Stimulated activated CD8-positive, alpha-beta memory T cell treated with anti-CD3 and anti-CD28 coated beads, Interleukin-12 subunit alpha, Interleukin-12 subunit beta, amount 100 ng/mL, for 24 hours (primary cell): ENCODE measurements around the gene FAP.

Source experiments
- DNase-seq: peaks from one replicate; pipeline ENCODE4 v3.0.0-alpha.2; 2020; ENCODE audit errors: extremely low read depth

Gene FAP

DNA sequence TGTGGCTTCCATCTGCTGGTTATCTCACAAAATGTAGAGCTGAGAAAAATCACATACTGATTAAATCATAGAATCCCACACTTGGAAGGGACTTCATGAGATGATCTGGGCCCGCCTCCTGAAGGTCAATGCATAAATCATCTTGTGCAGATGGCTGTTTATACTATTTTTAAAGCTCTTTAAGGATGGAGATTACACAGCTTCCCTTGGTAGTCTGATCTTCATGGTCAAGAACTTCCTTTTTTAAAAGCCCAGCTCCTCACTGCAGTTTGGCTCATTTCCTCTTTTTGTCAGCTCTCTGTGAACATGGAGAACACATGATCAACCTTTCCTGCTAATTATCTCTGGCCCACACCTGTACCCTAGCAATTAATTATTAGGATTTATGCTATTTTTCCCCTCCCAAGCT, 117.1 kb downstream of the FAP start:
- no peak for DNase-seq

DNA sequence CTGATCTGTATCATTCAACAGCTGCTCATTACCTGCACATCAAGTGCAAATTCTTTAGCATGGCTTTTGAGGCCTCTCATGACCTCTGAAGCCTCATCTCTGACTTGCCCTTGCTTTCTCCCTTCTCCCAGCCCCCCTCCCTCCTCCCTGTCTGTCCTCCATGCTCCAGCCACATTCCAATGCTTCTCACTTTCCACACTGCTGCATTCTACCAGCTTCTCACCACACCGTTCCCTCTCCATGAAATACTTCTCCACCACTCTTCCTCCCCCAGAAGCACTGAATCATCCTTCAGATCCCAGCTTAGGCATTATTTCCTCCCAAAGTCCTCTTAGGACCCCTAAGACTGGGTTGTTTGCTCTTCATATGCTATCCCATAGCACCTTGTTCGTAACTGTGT, 118.1 kb downstream of the FAP start:
- DNase-seq: no peak

DNA sequence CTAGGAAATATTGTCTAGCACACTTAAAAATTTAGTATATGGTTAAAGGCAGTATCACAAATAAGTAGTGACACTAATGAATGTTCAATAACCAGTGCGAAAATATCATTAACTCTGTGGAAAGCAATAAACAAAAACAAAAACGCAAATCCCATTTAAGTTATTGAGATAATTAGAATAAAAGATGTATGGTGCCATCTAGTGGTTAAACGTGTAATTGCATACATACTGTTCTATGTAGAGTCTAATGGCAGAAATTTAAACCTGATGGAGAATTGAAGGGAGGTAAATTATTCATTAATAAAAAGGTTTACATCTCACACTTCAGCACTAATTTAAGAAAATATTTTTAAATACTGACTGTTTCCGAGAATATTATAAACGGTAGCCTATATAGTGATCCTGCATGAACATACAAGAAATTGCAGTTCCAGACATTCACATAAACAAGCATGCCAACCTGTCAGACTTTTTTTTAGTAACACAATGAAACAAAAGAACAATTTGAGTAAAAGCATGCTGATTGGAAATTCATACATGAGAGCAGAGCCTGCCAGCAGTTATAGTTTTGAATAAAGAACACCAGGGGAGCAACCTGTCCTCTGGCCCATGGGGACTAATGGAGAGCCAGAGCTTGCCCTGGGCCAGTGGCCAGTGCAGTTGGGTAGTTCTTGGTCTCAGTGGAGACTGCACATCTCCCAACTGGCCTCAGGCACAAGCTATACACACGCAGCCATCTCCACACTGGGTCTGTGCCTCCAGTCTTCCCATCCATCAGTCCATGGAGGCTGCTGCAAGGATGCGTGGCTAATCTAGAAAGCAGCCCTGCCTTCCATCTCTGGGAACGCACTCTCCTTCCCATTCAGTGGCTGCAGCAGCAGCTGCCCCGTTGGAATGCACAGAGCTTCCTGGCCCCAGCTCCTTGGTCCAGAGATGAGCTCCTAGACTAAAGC, 119.2 kb downstream of the FAP start:
- no peak for DNase-seq
